ENCODE measurements around the gene MRGPRE. TPM values are rescaled to one million over a fixed set of nuclear protein-coding genes. Genes with fewer than 3 reads are reported as not detected.

Gene MRGPRE
- total RNA-seq, 4 donors from 2014 or later: 0.50 TPM; not detected in 3

GRCh38 chr11:3218483-3219280, 13.5 kb downstream of the MRGPRE start, which contains the start of gene MRGPRG:
Gene MRGPRG, minus strand, starts transcription at chr11:3218813. Its CDS starts 0 bp downstream, at chr11:3218813.
- no peak within 1 kb of the TSS for H3K4me3 ChIP-seq
- no peak for DNase-seq
- H3K27me3 ChIP-seq: peaks cover 0 to 87% (median 3%) of the 10 kb centered on the region in 4 donors
- no peak within 1 kb of the TSS for H3K27ac ChIP-seq
- H3K36me3 ChIP-seq: no peaks in the 10 kb centered on the region
- no peaks in the 10 kb centered on the region for H3K9me3 ChIP-seq
- TF ChIP-seq POLR2A (IDR thresholded peaks at IDR 0.05) (no peak), CTCF (IDR thresholded peaks at IDR 0.05) (no peak)
- H3K4me1 ChIP-seq: peaks cover 0 to 14% (median 0%) of the 10 kb centered on the region in 3 donors
- intact Hi-C loops (cut with DNase I): no loop called here
- WGBS, 2 donors: 74% methylated on average over 9 of the region's 35 CpGs; no CpG with 5 or more reads in 1 of the 2 donors

- H3K9me3 ChIP-seq: no peaks in the 10 kb centered on the region
- intact Hi-C loops (cut with DNase I): no loop called here
- H3K4me1 ChIP-seq: peaks cover 0 to 14% (median 0%) of the 10 kb centered on the region in 3 donors
- no peak overlapping the region for H3K27ac ChIP-seq
- peaks cover 0 to 86% (median 3%) of the 10 kb centered on the region in 4 donors for H3K27me3 ChIP-seq
- H3K36me3 ChIP-seq: no peaks in the 10 kb centered on the region
- no peak for TF ChIP-seq CTCF (IDR thresholded peaks at IDR 0.05)
- no peak for TF ChIP-seq POLR2A (IDR thresholded peaks at IDR 0.05)
- WGBS, 2 donors: 85 to 88% methylated on average over 15 to 19 of the region's 49 CpGs
- no peak overlapping the region for H3K4me3 ChIP-seq
- DNase-seq: no peak
Observed at GRCh38 chr11:3217818-3218482, 14.3 kb downstream of the MRGPRE start.

- intact Hi-C loops (cut with DNase I): no loop called here
- Histone ChIP-seq H3K4me3 (no peak overlapping the region), H3K36me3 (no peaks in the 10 kb centered on the region), H3K27ac (no peak overlapping the region), H3K27me3 (peaks cover 0 to 75% (median 3%) of the 10 kb centered on the region in 4 donors), H3K9me3 (peaks cover 0 to 8% (median 0%) of the 10 kb centered on the region in 3 donors), H3K4me1 (peaks cover 0 to 13% (median 0%) of the 10 kb centered on the region in 3 donors)
- WGBS, 2 donors: 38 to 61% methylated on average over 3 to 11 of the region's 11 CpGs
- no peak for DNase-seq
- TF ChIP-seq POLR2A (IDR thresholded peaks at IDR 0.05) (no peak), CTCF (IDR thresholded peaks at IDR 0.05) (no peak)
Observed at GRCh38 chr11:3216027-3216525, 16.1 kb downstream of the MRGPRE start.

GRCh38 chr11:3215346-3216026, 16.7 kb downstream of the MRGPRE start:
- TF ChIP-seq CTCF (IDR thresholded peaks at IDR 0.05) (no peak), POLR2A (IDR thresholded peaks at IDR 0.05) (no peak)
- Histone ChIP-seq H3K36me3 (no peaks in the 10 kb centered on the region), H3K27ac (no peak overlapping the region), H3K4me1 (peaks cover 0 to 7% (median 0%) of the 10 kb centered on the region in 3 donors), H3K27me3 (peaks cover 0 to 69% (median 3%) of the 10 kb centered on the region in 4 donors), H3K4me3 (no peak overlapping the region), H3K9me3 (peaks cover 0 to 8% (median 0%) of the 10 kb centered on the region in 3 donors)
- no peak for DNase-seq
- 47 to 65% methylated on average over 5 to 13 of the region's 17 CpGs for WGBS, 2 donors
- intact Hi-C loops (cut with DNase I): no loop called here

All from esophagus squamous epithelium (tissue), 5 donors.